HG03097 (cell line): ENCODE measurements around the gene SF3A2.
A peak's percentile ranks its signal among the peaks of the same experiment; 100 is the strongest.
"Not testable (repeated sequence)": the region's sequence is repeated elsewhere in the genome, so short reads cannot be mapped to it uniquely, and the experiment has no call there.

ENCODE experiments used
- ATAC-seq: cut with Tn5 transposase; IDR thresholded peaks from one replicate; pipeline ENCODE4 v1.9.1; 2021; ENCODE audit not compliant: unreplicated experiment, low FRiP score

The SF3A2 gene

GRCh38 chr19:2236314-2237050 lies at the start of gene SF3A2, which contains the start of gene PLEKHJ1:
Gene SF3A2 (plus strand): TSS chr19:2236824. CDS start chr19:2243419, 6,595 bp downstream.
Gene PLEKHJ1 (minus strand): TSS chr19:2236329. CDS start chr19:2236248, 81 bp downstream.
- peak; percentile 75 for ATAC-seq

DNA sequence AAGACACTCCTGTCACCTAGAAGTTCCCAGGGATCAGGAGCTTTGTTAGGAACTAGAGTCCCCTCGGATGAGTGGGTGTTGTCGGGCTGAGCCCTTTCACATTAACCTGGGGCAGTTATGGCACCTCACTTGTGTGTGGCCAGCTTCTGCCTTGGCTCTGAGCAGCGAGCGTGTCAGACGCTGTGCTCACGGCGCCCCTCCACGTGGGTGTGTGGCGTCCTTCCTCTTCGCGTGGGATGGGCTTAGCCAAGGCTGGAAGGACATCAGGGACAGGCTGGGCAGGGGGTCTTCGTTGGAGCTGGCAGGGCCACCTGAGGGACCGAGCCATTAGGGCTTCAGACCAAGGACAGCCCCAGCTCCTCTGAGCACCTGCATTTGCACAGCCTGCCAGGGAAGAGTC lies 49.5 kb upstream of the SF3A2 start:
- no peak for ATAC-seq

GRCh38 chr19:2188708-2189385 lies 47.8 kb upstream of the SF3A2 start:
- ATAC-seq = no peak

GRCh38 chr19:2189880-2190279 lies 46.7 kb upstream of the SF3A2 start:
- no peak for ATAC-seq

DNA sequence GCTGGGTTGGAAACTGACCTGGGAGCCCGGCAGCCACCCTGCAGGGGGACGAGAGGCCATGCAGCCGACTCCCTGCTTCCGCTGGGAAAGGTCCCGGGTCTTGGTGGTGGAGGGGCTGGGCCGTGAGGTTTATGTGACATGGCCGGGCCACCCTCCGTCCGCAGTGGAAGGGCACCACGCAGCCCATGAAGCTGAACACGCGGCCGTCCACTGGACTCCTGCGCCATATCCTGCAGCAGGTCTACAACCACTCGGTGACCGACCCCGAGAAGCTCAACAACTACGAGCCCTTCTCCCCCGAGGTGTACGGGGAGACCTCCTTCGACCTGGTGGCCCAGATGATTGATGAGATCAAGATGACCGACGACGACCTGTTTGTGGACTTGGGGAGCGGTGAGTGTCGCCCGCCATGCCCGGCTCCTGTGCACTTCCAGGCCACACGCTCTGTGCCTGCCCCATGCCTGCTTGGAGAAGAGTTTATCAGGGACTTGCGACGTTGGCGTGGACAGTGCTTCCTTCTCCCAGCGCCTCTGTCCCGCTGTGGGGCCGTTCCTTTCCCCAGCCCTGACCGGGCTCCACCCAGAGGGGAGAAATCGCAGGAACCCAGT lies 45.7 kb upstream of the SF3A2 start:
- ATAC-seq = no peak

GRCh38 chr19:2191456-2192310 lies 44.9 kb upstream of the SF3A2 start:
- no peak for ATAC-seq

GRCh38 chr19:2192862-2193261 lies 43.8 kb upstream of the SF3A2 start:
- ATAC-seq = no peak

GRCh38 chr19:2193807-2194206 lies 42.8 kb upstream of the SF3A2 start:
- no peak for ATAC-seq

GRCh38 chr19:2194513-2195078 lies 42.0 kb upstream of the SF3A2 start:
- ATAC-seq = no peak

- ATAC-seq = no peak
Measured at GRCh38 chr19:2195361-2195760, 41.3 kb upstream of the SF3A2 start.

GRCh38 chr19:2195914-2196313 lies 40.7 kb upstream of the SF3A2 start:
- ATAC-seq = no peak

DNA sequence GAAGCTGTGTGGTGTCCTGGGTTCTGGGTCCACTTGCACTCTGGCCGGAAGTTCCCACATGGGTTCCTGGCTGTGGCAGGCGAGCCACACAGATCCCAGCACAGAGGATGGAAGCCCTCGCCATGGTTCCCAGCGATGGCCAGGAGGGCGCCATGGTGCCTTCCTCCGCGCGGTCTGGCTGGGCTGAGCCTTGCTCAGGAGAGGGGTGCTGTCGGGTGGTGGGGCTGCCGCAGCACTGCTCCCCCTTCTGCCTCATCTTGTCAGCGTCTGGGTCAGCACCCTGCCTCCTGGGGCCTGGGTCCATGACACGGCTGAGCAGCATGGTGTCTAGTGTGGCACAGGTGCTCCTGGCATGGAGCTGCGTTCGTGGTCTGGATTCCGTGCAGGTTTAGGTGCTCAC lies 39.4 kb upstream of the SF3A2 start:
- ATAC-seq = no peak

DNA sequence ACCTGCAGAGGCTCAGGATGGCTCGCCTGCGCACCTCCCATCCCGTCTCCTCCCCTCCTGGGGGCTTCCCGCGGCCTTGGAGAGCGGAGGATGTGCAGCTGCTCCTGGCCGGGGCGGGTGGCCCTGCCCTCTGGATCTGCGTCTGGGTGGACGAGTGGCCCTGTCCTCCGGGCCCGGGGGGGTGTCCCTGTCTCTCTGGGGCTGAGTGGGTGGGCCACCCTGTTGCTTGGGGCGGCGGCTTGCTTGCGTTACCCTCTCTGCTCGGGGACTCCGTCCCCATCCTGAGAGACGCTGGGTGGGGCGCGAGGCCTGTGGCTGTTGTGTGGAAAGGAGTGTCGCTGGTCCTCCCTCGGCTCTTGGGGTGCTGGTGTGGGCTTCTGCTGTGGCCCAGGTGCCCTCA lies 38.3 kb upstream of the SF3A2 start:
- no peak for ATAC-seq

- ATAC-seq = no peak
Measured at GRCh38 chr19:2199215-2199614, 37.4 kb upstream of the SF3A2 start.

GRCh38 chr19:2199861-2200623 lies 36.6 kb upstream of the SF3A2 start:
- ATAC-seq = no peak

- not testable (repeated sequence) for ATAC-seq
Measured at GRCh38 chr19:2200624-2201294, 35.9 kb upstream of the SF3A2 start.

DNA sequence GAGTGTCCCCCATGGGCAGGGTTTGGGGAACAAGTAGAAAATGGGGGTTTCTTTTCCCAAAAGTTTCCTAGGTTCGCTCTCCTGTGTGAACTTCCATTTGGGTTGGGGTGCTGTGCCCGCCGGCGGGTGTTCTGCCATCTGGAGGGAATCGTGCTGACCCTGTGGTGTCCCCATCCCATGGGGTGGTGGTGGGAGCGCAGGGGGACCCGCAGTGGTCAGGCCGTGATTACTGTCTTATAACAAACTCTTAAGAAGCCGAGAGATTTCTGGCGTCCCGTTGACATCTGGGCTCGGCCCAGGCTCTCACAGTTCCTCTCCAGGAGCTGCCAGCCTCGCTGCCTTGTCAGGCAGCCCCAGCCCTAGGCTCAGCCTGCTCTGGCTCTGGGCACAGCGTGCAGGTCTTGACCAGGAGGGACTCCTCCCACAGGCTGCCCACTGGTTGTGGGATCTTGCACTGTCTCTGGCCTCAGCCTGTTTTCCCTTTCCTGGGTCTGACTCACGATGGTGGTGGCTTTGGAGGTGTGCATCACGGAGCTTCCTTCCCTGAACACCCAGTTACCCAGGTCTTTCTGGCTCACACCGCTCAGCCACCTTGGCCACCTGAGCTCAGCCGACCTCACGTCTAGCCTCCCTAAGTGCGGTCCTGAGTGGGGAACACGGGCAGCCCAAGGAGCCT lies 35.0 kb upstream of the SF3A2 start:
- no peak for ATAC-seq

GRCh38 chr19:2202366-2202765 lies 34.3 kb upstream of the SF3A2 start:
- no peak for ATAC-seq

GRCh38 chr19:2207008-2207407 lies 29.6 kb upstream of the SF3A2 start:
- no peak for ATAC-seq
